ENCODE data around the gene NCS1.
"Not testable (repeated sequence)": the region's sequence is repeated elsewhere in the genome, so short reads cannot be mapped to it uniquely, and the experiment has no call there.

The NCS1 gene

GRCh38 chr9:130236436-130236985, 64.3 kb downstream of the NCS1 start:
- FAIRE-seq (no peak), DNase-seq (ENCODE audit: low spot score) (no peak)

- FAIRE-seq (no peak), DNase-seq (ENCODE audit: low spot score) (no peak)
Observed at GRCh38 chr9:130237076-130237475, 64.9 kb downstream of the NCS1 start.

- no peak for DNase-seq (ENCODE audit: low spot score)
- no peak for FAIRE-seq
Observed at GRCh38 chr9:130237763-130238524, 65.7 kb downstream of the NCS1 start.

- FAIRE-seq = no peak
- DNase-seq (ENCODE audit: low spot score) = no peak
Observed at GRCh38 chr9:130239363-130239695, 67.1 kb downstream of the NCS1 start.

- DNase-seq (ENCODE audit: low spot score) = no peak
- no peak for FAIRE-seq
Observed at GRCh38 chr9:130239741-130240241, 67.6 kb downstream of the NCS1 start.

GRCh38 chr9:130240410-130241197, 68.4 kb downstream of the NCS1 start:
- FAIRE-seq = no peak

GRCh38 chr9:130241198-130241535, 69.0 kb downstream of the NCS1 start:
- DNase-seq (ENCODE audit: low spot score) = no peak
- FAIRE-seq = no peak

More at GRCh38 chr9:130240410-130241197, 68.4 kb downstream of the NCS1 start:
- peak; percentile 68 for DNase-seq (ENCODE audit: low spot score)

- DNase-seq (ENCODE audit: low spot score) (no peak), FAIRE-seq (no peak)
Observed at GRCh38 chr9:130242270-130243014, 70.2 kb downstream of the NCS1 start.

- DNase-seq (ENCODE audit: low spot score) = peak; percentile 77
- no peak for FAIRE-seq
Observed at GRCh38 chr9:130243015-130243881, 71.0 kb downstream of the NCS1 start.

GRCh38 chr9:130243882-130244170, 71.6 kb downstream of the NCS1 start:
- DNase-seq (ENCODE audit: low spot score) = no peak
- FAIRE-seq = no peak

GRCh38 chr9:130244548-130245165, 72.5 kb downstream of the NCS1 start:
- no peak for FAIRE-seq
- no peak for DNase-seq (ENCODE audit: low spot score)

- FAIRE-seq (no peak), DNase-seq (ENCODE audit: low spot score) (no peak)
Observed at GRCh38 chr9:130245474-130245873, 73.3 kb downstream of the NCS1 start.

- FAIRE-seq (no peak), DNase-seq (ENCODE audit: low spot score) (no peak)
Observed at GRCh38 chr9:130246126-130246525, 73.9 kb downstream of the NCS1 start.

GRCh38 chr9:130254747-130255630, 82.8 kb downstream of the NCS1 start:
- DNase-seq (ENCODE audit: low spot score) (no peak), FAIRE-seq (no peak)

- FAIRE-seq (no peak), DNase-seq (ENCODE audit: low spot score) (no peak)
Observed at GRCh38 chr9:130255631-130256134, 83.5 kb downstream of the NCS1 start.

GRCh38 chr9:130256644-130257043, 84.4 kb downstream of the NCS1 start:
- FAIRE-seq (no peak), DNase-seq (ENCODE audit: low spot score) (no peak)

GRCh38 chr9:130258137-130258536, 85.9 kb downstream of the NCS1 start:
- FAIRE-seq; DNase-seq (ENCODE audit: low spot score): not testable (repeated sequence)

GRCh38 chr9:130259044-130259443, 86.8 kb downstream of the NCS1 start:
- FAIRE-seq (no peak), DNase-seq (ENCODE audit: low spot score) (no peak)

Data from urothelium cell line (cell line).